HTR-8/SVneo (cell line): ENCODE data around the gene TRIM40.
"Not testable (repeated sequence)": the region's sequence is repeated elsewhere in the genome, so short reads cannot be mapped to it uniquely, and the experiment has no call there.

Source experiments
- DNase-seq: peaks from one replicate; pipeline ENCODE4 v3.0.0; 2011; ENCODE audit warnings: low spot score, mixed read lengths; ENCODE audit not compliant: insufficient read length
- FAIRE-seq: peaks from 2 replicates; lab custom pipeline; 2011; peaks lifted over from hg19 to GRCh38; lab: Jason Lieb, UNC

The TRIM40 gene

GRCh38 chr6:30113003-30113759 lies 22.8 kb upstream of the TRIM40 start, which contains the start of gene TRIM31:
TRIM31 (minus strand) TSS chr6:30113090; CDS start chr6:30112805, 285 bp downstream.
- no peak for DNase-seq
- FAIRE-seq, result no peak

GRCh38 chr6:30113841-30114240 lies 22.1 kb upstream of the TRIM40 start:
- FAIRE-seq, result no peak

DNA sequence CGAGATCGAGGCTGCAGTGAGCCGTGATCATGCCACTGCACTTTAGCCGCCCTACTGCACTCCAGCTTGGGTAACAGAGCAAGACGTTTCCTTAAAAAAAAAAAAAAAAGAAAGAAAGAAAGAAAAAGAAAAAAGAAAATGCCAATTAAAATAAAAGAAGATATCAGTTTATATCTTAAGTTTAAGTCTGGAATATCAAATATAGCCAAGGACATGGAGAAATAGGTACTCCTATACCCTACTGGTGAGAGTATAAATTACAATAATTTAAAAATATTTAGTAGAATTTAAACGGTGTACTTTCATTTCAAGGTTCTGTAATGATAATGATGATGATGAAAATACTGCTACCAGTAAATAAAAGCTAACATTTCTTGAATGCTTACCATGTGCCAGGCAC lies 19.2 kb upstream of the TRIM40 start:
- DNase-seq (no peak), FAIRE-seq (no peak)

More at GRCh38 chr6:30113841-30114240, 22.1 kb upstream of the TRIM40 start:
- DNase-seq, result no peak

GRCh38 chr6:30118691-30119090 lies 17.2 kb upstream of the TRIM40 start:
- not testable (repeated sequence) for DNase-seq, FAIRE-seq

DNA sequence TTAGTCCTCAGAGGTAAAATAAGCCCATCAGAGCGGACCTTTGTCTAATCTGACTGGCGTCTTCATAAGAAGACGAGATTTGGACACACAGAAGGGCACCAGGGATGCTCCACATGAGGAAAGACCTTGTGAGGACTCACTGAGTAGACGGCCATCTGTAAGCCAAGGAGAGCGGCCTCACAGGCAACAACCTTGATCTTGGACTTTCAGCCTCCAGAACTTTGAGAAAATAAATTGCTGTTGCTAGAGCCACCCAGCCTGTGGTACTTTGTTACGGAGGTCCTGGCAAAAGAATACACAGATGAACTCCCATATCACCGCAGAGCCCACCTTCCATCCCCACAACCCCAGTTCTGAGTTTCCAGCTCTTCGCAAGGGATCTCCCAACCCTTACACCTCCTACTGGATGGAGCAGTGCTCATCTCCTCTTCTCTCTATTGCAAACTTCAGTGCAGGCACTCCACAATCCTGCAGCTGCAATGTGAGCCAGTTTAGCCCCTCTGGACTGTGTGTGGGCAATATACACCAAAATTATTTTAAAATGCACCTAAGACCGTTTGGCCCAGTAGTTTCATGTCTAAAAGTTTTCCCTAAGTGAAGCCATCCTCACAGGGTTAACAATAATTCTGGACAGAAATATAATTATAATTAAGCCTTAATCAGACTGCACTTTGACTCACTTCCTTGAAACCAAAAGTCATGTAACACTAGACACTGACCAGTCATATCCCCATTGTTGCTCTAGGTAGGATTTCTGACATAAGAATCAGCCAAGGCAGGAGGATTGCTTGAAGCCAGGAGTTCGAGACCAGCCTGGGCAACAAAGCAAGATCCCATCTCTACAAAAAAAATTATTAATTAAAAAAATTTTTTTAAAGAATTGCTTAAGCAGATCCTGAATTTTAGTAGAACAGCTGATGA lies 14.2 kb upstream of the TRIM40 start:
- DNase-seq (no peak), FAIRE-seq (no peak)

GRCh38 chr6:30122515-30122914 lies 13.4 kb upstream of the TRIM40 start:
- DNase-seq (no peak), FAIRE-seq (no peak)

GRCh38 chr6:30127238-30128093 lies 8.5 kb upstream of the TRIM40 start:
- no peak for FAIRE-seq
- no peak for DNase-seq

GRCh38 chr6:30129265-30130178 lies 6.4 kb upstream of the TRIM40 start:
- DNase-seq (no peak), FAIRE-seq (no peak)

GRCh38 chr6:30130179-30130679 lies 5.7 kb upstream of the TRIM40 start:
- FAIRE-seq (no peak), DNase-seq (no peak)

- DNase-seq (peak; percentile 88), FAIRE-seq (peak; percentile 93)
Observed at GRCh38 chr6:30130887-30131862, 4.8 kb upstream of the TRIM40 start.

DNA sequence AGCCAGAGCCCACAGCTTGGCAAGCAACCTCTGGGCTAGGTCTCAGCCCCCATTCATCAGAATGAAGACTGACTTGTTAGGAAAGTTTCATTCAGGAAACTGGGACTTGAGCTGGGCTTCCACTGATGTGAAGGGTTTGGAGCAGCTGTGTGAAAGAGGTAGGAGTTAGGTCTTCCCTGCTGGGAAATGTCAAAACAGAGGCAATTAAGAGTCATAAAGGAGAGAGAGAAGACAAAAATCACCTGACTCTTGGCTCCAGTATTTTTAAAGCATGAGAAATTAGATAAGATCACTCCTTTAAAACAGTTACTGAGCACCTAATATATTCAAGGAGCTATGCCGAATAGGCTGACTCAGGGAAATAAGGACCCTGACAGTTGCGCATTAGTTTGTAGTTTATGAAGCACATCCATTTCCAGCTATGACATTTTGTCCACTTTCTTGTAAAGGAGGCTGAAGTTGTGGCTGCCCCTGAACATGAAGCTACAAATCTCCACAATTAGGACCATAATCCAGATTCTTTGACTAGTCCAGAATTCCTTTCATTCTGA lies 3.9 kb upstream of the TRIM40 start:
- FAIRE-seq (no peak), DNase-seq (no peak)

GRCh38 chr6:30135147-30135546 lies 793 bp upstream of the TRIM40 start:
- FAIRE-seq, result no peak

DNA sequence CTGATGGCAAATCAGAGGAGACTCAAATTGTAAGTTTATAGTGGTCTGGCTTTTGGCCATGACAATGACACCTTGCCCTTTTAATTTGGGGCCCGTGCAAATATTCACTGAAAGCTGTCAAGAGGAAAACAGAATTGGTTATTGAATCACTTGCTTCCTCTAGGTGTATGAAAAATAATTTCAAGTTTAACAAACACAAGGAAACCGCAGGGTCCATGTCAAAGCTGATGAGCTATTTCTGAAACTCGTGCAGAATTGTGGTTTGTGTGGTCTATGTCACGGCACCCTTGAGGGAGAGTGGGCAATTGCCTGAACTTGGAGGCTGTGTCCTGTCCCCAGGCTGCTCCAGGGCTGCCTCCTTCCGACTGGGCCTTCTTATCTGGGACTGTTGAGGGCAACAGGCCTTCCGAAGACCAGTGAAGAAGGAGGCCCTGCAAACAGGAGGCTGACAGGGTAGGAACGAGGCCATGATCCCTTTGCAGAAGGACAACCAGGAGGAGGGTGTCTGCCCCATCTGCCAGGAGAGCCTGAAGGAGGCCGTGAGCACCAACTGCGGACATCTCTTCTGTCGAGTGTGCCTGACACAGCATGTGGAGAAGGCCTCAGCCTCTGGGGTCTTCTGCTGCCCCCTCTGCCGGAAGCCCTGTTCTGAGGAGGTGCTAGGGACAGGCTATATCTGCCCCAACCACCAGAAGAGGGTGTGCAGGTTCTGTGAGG lies 788 bp downstream of the TRIM40 start:
- DNase-seq, result no peak
- FAIRE-seq, result no peak

More at GRCh38 chr6:30135147-30135546, 793 bp upstream of the TRIM40 start:
- no peak for DNase-seq

GRCh38 chr6:30140240-30140639 lies 4.3 kb downstream of the TRIM40 start:
- not testable (repeated sequence) for FAIRE-seq, DNase-seq

- no peak for FAIRE-seq
Observed at GRCh38 chr6:30142665-30143064, 6.7 kb downstream of the TRIM40 start.

GRCh38 chr6:30143780-30144179 lies 7.8 kb downstream of the TRIM40 start:
- FAIRE-seq (no peak), DNase-seq (no peak)

More at GRCh38 chr6:30142665-30143064, 6.7 kb downstream of the TRIM40 start:
- DNase-seq, result no peak

GRCh38 chr6:30144811-30145210 lies 8.9 kb downstream of the TRIM40 start:
- DNase-seq, result no peak
- FAIRE-seq, result no peak
